GM12878 (cell line): ENCODE results near the gene INPP1. TPM values are rescaled to one million over a fixed set of nuclear protein-coding genes. Genes with fewer than 3 reads are reported as not detected.
A peak's percentile ranks its signal among the peaks of the same experiment; 100 is the strongest.

Source experiments
- ATAC-seq: fragments of 200-7000 bp; cut with Tn5 transposase; 3 replicates; pipeline ENCODE4 v1.9.1; 2020; ENCODE audit warnings: mild to moderate bottlenecking, moderate library complexity
- BruUV-seq: library from RNA; stranded (reverse); fragments of 400-500 nt; replicated peaks from 2 replicates; lab custom pipeline; 2021; lab: Mats Ljungman, UMichigan
- CTCF ChIA-PET: fragments of 300-600 bp; sonication (Branson Sonifier 250); formaldehyde crosslinking; extraction: SDS; loops from one replicate; lab custom pipeline; 2021; ENCODE audit warnings: inconsistent platforms; lab: Yijun Ruan, JAX
- POLR2A ChIA-PET: fragments of 350-600 bp; formaldehyde crosslinking; extraction: SDS; loops from one replicate; lab custom pipeline; 2021; ENCODE audit warnings: inconsistent platforms; lab: Charles Lee
- RAD21 ChIA-PET: fragments of 300-600 bp; sonication (Branson Sonifier 250); formaldehyde crosslinking; loops from one replicate; lab custom pipeline; 2023; ENCODE audit warnings: antibody characterized with exemption; ENCODE audit not compliant: unreplicated experiment; lab: Charles Lee
- SMC1A ChIA-PET: fragments of 300-600 bp; sonication (Branson Sonifier 250); formaldehyde crosslinking; loops from one replicate; lab custom pipeline; 2023; ENCODE audit not compliant: unreplicated experiment, uncharacterized antibody; lab: Charles Lee
- DNase-seq: peaks from one replicate; pipeline ENCODE4 v3.0.0-alpha.2; 2011; ENCODE audit warnings: low read depth, low spot score
- FAIRE-seq: peaks from 3 replicates; lab custom pipeline; 2011; peaks lifted over from hg19 to GRCh38; lab: Jason Lieb, UNC
- H2AFZ ChIP-seq: 2 replicates; pipeline ENCODE4 v1.6.0; 2011; ENCODE audit warnings: low read depth, low read length, control low read depth; ENCODE audit not compliant: control insufficient read depth
- H3K27ac ChIP-seq: 2 replicates; pipeline ENCODE4 v1.5.1; 2011; ENCODE audit warnings: control low read depth; ENCODE audit not compliant: control insufficient read depth, insufficient read depth
- H3K27me3 ChIP-seq, 2 experiments: replicated peaks in 1 of 2; 2 replicates each; pipeline versions ENCODE4 v1.6.0 to v1.6.1; 2011; ENCODE audit warnings: low read length in 1 of 2; ENCODE audit not compliant: control insufficient read depth in 2 of 2, insufficient read depth in 2 of 2
- H3K36me3 ChIP-seq, 2 experiments: 2 replicates each; pipeline ENCODE4 v1.5.1; 2011; ENCODE audit warnings: low read length in 1 of 2; ENCODE audit not compliant: control insufficient read depth in 2 of 2, insufficient read depth in 2 of 2
- H3K4me1 ChIP-seq: 2 replicates; pipeline ENCODE4 v1.6.1; 2011; ENCODE audit warnings: mild to moderate bottlenecking, low read length, moderate library complexity, mixed read lengths; ENCODE audit not compliant: control insufficient read depth, insufficient read depth
- H3K4me2 ChIP-seq: 2 replicates; pipeline ENCODE4 v1.6.0; 2011; ENCODE audit warnings: control low read depth; ENCODE audit not compliant: control insufficient read depth, insufficient read depth
- H3K4me3 ChIP-seq: fragments of 200-600 bp; sonication (generic); 2 replicates; pipeline ENCODE4 v1.5.1; 2016
- H3K79me2 ChIP-seq: 2 replicates; pipeline ENCODE4 v1.6.0; 2011; ENCODE audit warnings: low read length; ENCODE audit not compliant: control insufficient read depth, insufficient read depth
- H3K9ac ChIP-seq: 2 replicates; pipeline ENCODE4 v1.8.0; 2011; ENCODE audit warnings: low read length, control low read depth, mixed read lengths; ENCODE audit not compliant: control insufficient read depth, insufficient read depth
- H3K9me3 ChIP-seq: replicated peaks from 3 replicates; pipeline ENCODE4 v1.5.1; 2011; ENCODE audit warnings: mild to moderate bottlenecking, low read length; ENCODE audit not compliant: control insufficient read depth, insufficient read depth
- H4K20me1 ChIP-seq: 2 replicates; pipeline ENCODE4 v1.6.0; 2011; ENCODE audit not compliant: control insufficient read depth, insufficient read depth
- ATF7 ChIP-seq: fragments of 450-650 bp; IDR thresholded peaks from 2 replicates; pipeline ENCODE4 v1.6.1; 2016; ENCODE audit warnings: low read depth, mild to moderate bottlenecking
- BRCA1 ChIP-seq: IDR thresholded peaks from 2 replicates; pipeline ENCODE4 v1.6.1; 2011; ENCODE audit warnings: low read depth, low read length, improper control_type of control experiment
- CHD2 ChIP-seq: IDR thresholded peaks from 2 replicates; pipeline ENCODE4 v1.6.1; 2011; ENCODE audit warnings: low read depth, low read length, improper control_type of control experiment, borderline replicate concordance
- CREM ChIP-seq: IDR thresholded peaks from 2 replicates; pipeline ENCODE4 v1.6.1; 2014; ENCODE audit warnings: antibody characterized with exemption, low read depth
- EZH2 ChIP-seq: IDR thresholded peaks from 2 replicates; pipeline ENCODE4 v1.6.1; 2012; ENCODE audit warnings: low read depth, mild to moderate bottlenecking, control low read depth, inconsistent platforms, low read length, borderline replicate concordance; ENCODE audit not compliant: control insufficient read depth
- FOS ChIP-seq: IDR thresholded peaks from 3 replicates; pipeline ENCODE4 v1.6.1; 2011; ENCODE audit warnings: borderline replicate concordance; ENCODE audit not compliant: insufficient read length; ENCODE audit errors: extremely low read depth
- JUNB ChIP-seq: IDR thresholded peaks from 2 replicates; pipeline ENCODE4 v1.6.1; 2016; ENCODE audit warnings: antibody characterized with exemption, mild to moderate bottlenecking
- MTA2 ChIP-seq: fragments of 450-650 bp; IDR thresholded peaks from 2 replicates; pipeline ENCODE4 v1.6.1; 2016; ENCODE audit warnings: low read depth, mild to moderate bottlenecking, moderate library complexity
- NFIC ChIP-seq: IDR thresholded peaks from 2 replicates; pipeline ENCODE4 v1.6.1; 2012; ENCODE audit warnings: low read depth, mild to moderate bottlenecking, inconsistent platforms, low read length, moderate library complexity
- NR2F1 ChIP-seq: fragments of 450-650 bp; conservative IDR thresholded peaks from 2 replicates; pipeline ENCODE4 v1.6.1; 2017; ENCODE audit warnings: mild to moderate bottlenecking
- PAX5 ChIP-seq: IDR thresholded peaks from 2 replicates; pipeline ENCODE4 v1.6.1; 2011; ENCODE audit warnings: low read depth, low read length, borderline replicate concordance
- PAX8 ChIP-seq: fragments of 450-650 bp; IDR thresholded peaks from 2 replicates; pipeline ENCODE4 v1.6.1; 2017; ENCODE audit warnings: mild to moderate bottlenecking, moderate library complexity
- POLR2AphosphoS5 ChIP-seq: IDR thresholded peaks from 2 replicates; pipeline ENCODE4 v1.6.1; 2011; ENCODE audit warnings: mild to moderate bottlenecking, low read length, inconsistent platforms
- RUNX3 ChIP-seq: IDR thresholded peaks from 2 replicates; pipeline ENCODE4 v1.6.1; 2012; ENCODE audit warnings: low read length, inconsistent platforms
- SMC3 ChIP-seq: IDR thresholded peaks from 2 replicates; pipeline ENCODE4 v1.6.1; 2011; ENCODE audit warnings: low read length, improper control_type of control experiment, borderline replicate concordance
- TARDBP ChIP-seq: IDR thresholded peaks from 2 replicates; pipeline ENCODE4 v1.6.1; 2016; ENCODE audit warnings: borderline replicate concordance
- YBX1 ChIP-seq: fragments of 450-650 bp; IDR thresholded peaks from 2 replicates; pipeline ENCODE4 v1.6.1; 2016; ENCODE audit warnings: antibody characterized with exemption
- ZNF207 ChIP-seq: fragments of 450-650 bp; IDR thresholded peaks from 2 replicates; pipeline ENCODE4 v1.6.1; 2014; ENCODE audit warnings: antibody characterized with exemption, mild to moderate bottlenecking, borderline replicate concordance
- WGBS: methylation state at CpG from one replicate; pipeline ENCODE4 v1.1.6; 2016; ENCODE audit warnings: low lambda C conversion rate; ENCODE audit not compliant: insufficient replicate concordance, insufficient coverage; ENCODE audit errors: missing lambda C conversion rate; 5-methylcytosine and 5-hydroxymethylcytosine counted together
- in situ Hi-C: fragments of 300-500 bp; cut with MboI; formaldehyde crosslinking; loops from 9 replicates; pipeline ENCODE4 v1.14.3; 2018; ENCODE audit warnings: mixed read lengths
- intact Hi-C: fragments of 100-400 bp; cut with micrococcal nuclease; formaldehyde crosslinking; loops from one replicate; pipeline ENCODE4 v1.14.2; 2022; ENCODE audit not compliant: unreplicated experiment
- polyA plus RNA-seq, 11 experiments: library from polyadenylated mRNA; depleted of rRNA in 4 of 11; unstranded in 6 of 11; stranded (reverse) in 5 of 11; fragments of >200 nt; fragmentation: Nextera tagmentation in 4 of 11; fragmentation: Illumina TruSeq in 1 of 11; extraction: Ambion mirVana in 4 of 11; extraction: Trizol in 1 of 11; gene quantifications; 1 replicate in 1 of 11; 2 replicates in 10 of 11; pipeline versions ENCODE4 v1.2.1 to v1.2.3, GENCODE V29; 2011 to 2016; ENCODE audit warnings: inconsistent platforms in 2 of 11, missing spikeins in 2 of 11, low read depth in 1 of 11
- total RNA-seq, 4 experiments: library from RNA; depleted of rRNA in 3 of 4; stranded (reverse); fragments of >200 nt in 3 of 4; fragmentation: Illumina TruSeq in 1 of 4; extraction: Trizol in 1 of 4; gene quantifications; 2 replicates each; pipeline versions ENCODE4 v1.2.1 to v1.2.3, GENCODE V29; 2013 to 2021
- TF ChIP-seq, protein P1 (sequence below): fragments of 450-650 bp; IDR thresholded peaks from 2 replicates; pipeline ENCODE4 v1.6.1; 2017; ENCODE audit warnings: borderline replicate concordance
- TF ChIP-seq, protein P2 (sequence below): IDR thresholded peaks from 2 replicates; pipeline ENCODE4 v1.6.1; 2011; ENCODE audit warnings: mild to moderate bottlenecking, low read depth, low read length, moderate library complexity; ENCODE audit not compliant: insufficient replicate concordance

The INPP1 gene
- total and polyA plus RNA-seq, 10 of the 15 experiments (the other 5 are each of a cell fraction or from before 2014, with no cell fraction given), result 3.3 to 17.9 (median 11.1) TPM

DNA sequence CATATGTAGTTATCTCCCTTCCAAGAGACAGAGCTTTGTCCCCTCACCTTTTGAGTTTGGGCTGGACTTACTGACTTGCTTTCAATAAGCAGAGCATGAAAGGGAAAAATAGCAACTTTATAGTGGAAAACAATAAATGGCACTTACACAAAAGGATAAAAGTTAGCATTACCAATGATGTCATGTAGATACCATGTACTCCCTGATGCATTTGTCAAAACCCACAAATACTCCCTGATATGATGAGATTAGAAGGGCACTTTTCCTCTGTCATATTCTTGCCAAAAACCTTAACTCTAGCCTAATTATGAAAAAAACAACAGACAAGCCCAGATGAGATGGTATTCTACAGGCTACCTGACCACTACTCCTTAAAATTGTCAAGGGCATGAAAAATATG is 39.7 kb upstream of the INPP1 start:
- H4K20me1 ChIP-seq, result no peaks in the 10 kb centered on the region
- H3K9ac ChIP-seq, result no peak overlapping the region
- H3K36me3 ChIP-seq, result peaks cover 0 to 4% of the 10 kb centered on the region in 2 experiments; a peak in 1 of 4 replicates
- TF ChIP-seq NFIC, result no peak
- TF ChIP-seq, protein P1, sequence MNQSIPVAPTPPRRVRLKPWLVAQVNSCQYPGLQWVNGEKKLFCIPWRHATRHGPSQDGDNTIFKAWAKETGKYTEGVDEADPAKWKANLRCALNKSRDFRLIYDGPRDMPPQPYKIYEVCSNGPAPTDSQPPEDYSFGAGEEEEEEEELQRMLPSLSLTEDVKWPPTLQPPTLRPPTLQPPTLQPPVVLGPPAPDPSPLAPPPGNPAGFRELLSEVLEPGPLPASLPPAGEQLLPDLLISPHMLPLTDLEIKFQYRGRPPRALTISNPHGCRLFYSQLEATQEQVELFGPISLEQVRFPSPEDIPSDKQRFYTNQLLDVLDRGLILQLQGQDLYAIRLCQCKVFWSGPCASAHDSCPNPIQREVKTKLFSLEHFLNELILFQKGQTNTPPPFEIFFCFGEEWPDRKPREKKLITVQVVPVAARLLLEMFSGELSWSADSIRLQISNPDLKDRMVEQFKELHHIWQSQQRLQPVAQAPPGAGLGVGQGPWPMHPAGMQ, result no peak
- no peak for TF ChIP-seq BRCA1
- TF ChIP-seq FOS, result no peak
- H3K4me3 ChIP-seq, result no peak overlapping the region
- BruUV-seq, result no TSS peak
- CTCF ChIA-PET, result no interaction called here
- FAIRE-seq (no peak), DNase-seq (no peak), ATAC-seq (no peak)
- H3K27me3 ChIP-seq, result no peaks in the 10 kb centered on the region
- in situ Hi-C loops (no loop called here), intact Hi-C loops (no loop called here)
- no peaks in the 10 kb centered on the region for H3K4me1 ChIP-seq
- H3K9me3 ChIP-seq, result no peaks in the 10 kb centered on the region; the same call in 1 of the 3 replicates
- H3K4me2 ChIP-seq, result no peak overlapping the region
- no peak overlapping the region for H3K27ac ChIP-seq
- RAD21 ChIA-PET, result no interaction called here
- H2AFZ ChIP-seq, result no peak overlapping the region
- SMC1A ChIA-PET, result interaction anchor here (2.2 kb wide), 1 partner anchor 15 kb away, joined by 9 read pairs; no protein-coding TSS in a partner anchor
- POLR2A ChIA-PET, result no interaction called here
- no peaks in the 10 kb centered on the region for H3K79me2 ChIP-seq

DNA sequence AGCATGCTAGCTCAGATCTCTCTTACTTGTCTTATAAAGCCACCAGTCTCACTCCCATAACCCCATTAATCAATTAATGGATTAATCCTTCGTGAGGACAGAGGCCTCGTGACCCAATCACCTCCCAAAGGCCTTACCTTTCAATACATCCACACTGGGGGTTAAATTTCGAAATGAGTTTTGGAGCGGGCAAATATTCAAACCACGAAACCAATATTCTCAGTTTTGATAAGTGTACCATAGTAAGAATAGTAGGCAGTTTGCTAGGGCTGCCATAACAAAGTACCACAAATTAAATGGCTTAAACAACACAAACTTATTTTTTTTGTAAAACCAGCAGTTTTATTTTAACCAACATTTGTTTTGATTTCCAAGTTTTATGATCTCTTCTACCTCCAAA is 39.0 kb upstream of the INPP1 start:
- peak; percentile 80 for ATAC-seq
- TF ChIP-seq RUNX3, result peak; percentile 67
- no peak for TF ChIP-seq ATF7
- TF ChIP-seq SMC3, result no peak
- TF ChIP-seq PAX5, result no peak
- TF ChIP-seq CHD2, result no peak
- TF ChIP-seq ZNF207, result no peak
- no peak for TF ChIP-seq YBX1
- TF ChIP-seq TARDBP, result no peak
- TF ChIP-seq MTA2, result 0 out of 2 replicates have a peak, but pooled peaks have one; percentile 17
- peak; percentile 31; the same call in 1 of the 2 replicates for TF ChIP-seq NR2F1
- TF ChIP-seq CREM, result no peak
- 0 out of 2 replicates have a peak, but pooled peaks have one; percentile 25 for TF ChIP-seq JUNB
- TF ChIP-seq PAX8, result no peak
- no peak for TF ChIP-seq EZH2
- no peak for TF ChIP-seq POLR2AphosphoS5
- TF ChIP-seq, protein P2, sequence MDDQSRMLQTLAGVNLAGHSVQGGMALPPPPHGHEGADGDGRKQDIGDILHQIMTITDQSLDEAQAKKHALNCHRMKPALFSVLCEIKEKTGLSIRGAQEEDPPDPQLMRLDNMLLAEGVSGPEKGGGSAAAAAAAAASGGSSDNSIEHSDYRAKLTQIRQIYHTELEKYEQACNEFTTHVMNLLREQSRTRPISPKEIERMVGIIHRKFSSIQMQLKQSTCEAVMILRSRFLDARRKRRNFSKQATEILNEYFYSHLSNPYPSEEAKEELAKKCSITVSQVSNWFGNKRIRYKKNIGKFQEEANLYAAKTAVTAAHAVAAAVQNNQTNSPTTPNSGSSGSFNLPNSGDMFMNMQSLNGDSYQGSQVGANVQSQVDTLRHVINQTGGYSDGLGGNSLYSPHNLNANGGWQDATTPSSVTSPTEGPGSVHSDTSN, result no peak
- TF ChIP-seq, all 136 proteins: peak for 4
- Histone ChIP-seq H3K27ac (no peak overlapping the region), H3K9me3 (no peaks in the 10 kb centered on the region; the same call in 1 of the 3 replicates), H4K20me1 (no peaks in the 10 kb centered on the region), H3K4me1 (no peaks in the 10 kb centered on the region), H3K27me3 (no peaks in the 10 kb centered on the region), H2AFZ (no peak overlapping the region), H3K4me3 (no peak overlapping the region), H3K79me2 (no peaks in the 10 kb centered on the region), H3K9ac (no peak overlapping the region), H3K4me2 (no peak overlapping the region), H3K36me3 (peaks cover 0 to 4% of the 10 kb centered on the region in 2 experiments; a peak in 1 of 4 replicates)
- intact Hi-C loops, result no loop called here
- ChIA-PET CTCF (no interaction called here), RAD21 (no interaction called here), SMC1A (no interaction called here), POLR2A (no interaction called here)
- in situ Hi-C loops, result no loop called here
- BruUV-seq, result no TSS peak
- 24% methylated on average over 5 of the region's 5 CpGs for WGBS
- FAIRE-seq, result no peak
- DNase-seq, result no peak
